Measurements from ENCODE around the gene LAMC2. TPM values are rescaled to one million over a fixed set of nuclear protein-coding genes. Genes with fewer than 3 reads are reported as not detected.

Gene LAMC2
- total RNA-seq, 1 donor, result 27.6 TPM

DNA sequence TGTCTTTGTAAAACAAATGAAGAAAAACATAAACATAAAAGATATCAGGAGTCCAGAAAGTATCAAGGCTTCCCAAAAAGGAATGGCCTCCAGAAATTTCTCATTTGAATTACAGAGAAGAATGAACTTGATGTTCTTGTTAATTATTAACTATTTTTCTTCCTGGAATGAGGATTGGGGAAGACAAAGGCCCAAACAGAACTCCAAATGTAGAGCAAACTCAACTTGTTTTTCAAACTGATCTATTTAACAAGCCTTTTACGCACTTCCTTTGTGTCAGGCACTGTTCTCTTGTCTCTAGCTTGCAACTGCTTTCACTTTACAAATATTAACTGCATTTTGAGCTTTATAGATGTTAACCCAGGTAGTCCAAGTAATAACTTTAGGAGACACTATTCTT lies 45.5 kb downstream of the LAMC2 start:
- no peak for TF ChIP-seq CTCF (IDR thresholded peaks at IDR 0.05; ENCODE audit: insufficient read depth, low read depth, low read length)
- no peak for DNase-seq (ENCODE audit: low read depth)
- H3K4me3 ChIP-seq (ENCODE audit: low read depth, low read length), result no peak overlapping the region

- no peak overlapping the region for H3K4me3 ChIP-seq (ENCODE audit: low read depth, low read length)
- DNase-seq (ENCODE audit: low read depth), result no peak
- TF ChIP-seq CTCF (IDR thresholded peaks at IDR 0.05; ENCODE audit: insufficient read depth, low read depth, low read length), result no peak
Measured at GRCh38 chr1:183233113-183233512, 47.0 kb downstream of the LAMC2 start.

GRCh38 chr1:183234660-183235476 lies 48.8 kb downstream of the LAMC2 start:
- DNase-seq (ENCODE audit: low read depth), result peak; percentile 97
- peak; percentile 80 for TF ChIP-seq CTCF (IDR thresholded peaks at IDR 0.05; ENCODE audit: insufficient read depth, low read depth, low read length)
- peak overlapping the region; percentile 55 for H3K4me3 ChIP-seq (ENCODE audit: low read depth, low read length)

DNA sequence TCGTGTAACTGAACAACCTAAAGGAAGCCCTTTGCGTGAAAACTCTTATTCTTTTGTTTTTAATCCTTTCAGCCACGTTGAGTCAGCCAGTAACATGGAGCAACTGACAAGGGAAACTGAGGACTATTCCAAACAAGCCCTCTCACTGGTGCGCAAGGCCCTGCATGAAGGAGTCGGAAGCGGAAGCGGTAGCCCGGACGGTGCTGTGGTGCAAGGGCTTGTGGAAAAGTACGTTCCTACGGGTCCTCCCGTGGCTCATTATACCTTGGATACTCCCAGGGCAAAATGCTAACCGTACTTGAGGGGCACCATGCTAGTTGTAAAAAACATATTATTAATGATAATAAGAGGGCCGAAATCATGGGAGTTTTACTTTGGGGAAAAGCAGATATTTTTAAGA lies 49.4 kb downstream of the LAMC2 start:
- DNase-seq (ENCODE audit: low read depth), result no peak

GRCh38 chr1:183236158-183236725 lies 50.2 kb downstream of the LAMC2 start:
- DNase-seq (ENCODE audit: low read depth), result no peak
- no peak for TF ChIP-seq CTCF (IDR thresholded peaks at IDR 0.05; ENCODE audit: insufficient read depth, low read depth, low read length)
- H3K4me3 ChIP-seq (ENCODE audit: low read depth, low read length), result no peak overlapping the region

More for the DNA sequence above, 49.4 kb downstream of the LAMC2 start:
- H3K4me3 ChIP-seq (ENCODE audit: low read depth, low read length), result peak overlapping the region; percentile 55
- TF ChIP-seq CTCF (IDR thresholded peaks at IDR 0.05; ENCODE audit: insufficient read depth, low read depth, low read length), result no peak

DNA sequence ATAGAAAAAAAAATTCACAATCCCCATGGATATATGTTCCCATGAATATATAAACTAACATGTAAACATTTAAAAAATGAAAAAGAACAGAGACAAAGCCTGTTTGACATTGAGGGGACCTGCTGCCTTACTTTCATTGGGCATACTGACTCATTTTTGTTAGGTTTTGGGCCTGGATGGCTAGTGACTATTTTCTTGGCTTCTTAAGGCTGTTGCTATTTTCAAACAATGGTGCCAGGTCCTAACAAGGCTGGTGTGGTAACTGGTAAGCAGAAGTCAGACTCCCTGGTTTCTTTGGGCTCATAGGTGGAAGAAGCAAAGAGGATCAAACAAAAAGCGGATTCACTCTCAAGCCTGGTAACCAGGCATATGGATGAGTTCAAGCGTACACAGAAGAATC lies 51.0 kb downstream of the LAMC2 start:
- TF ChIP-seq CTCF (IDR thresholded peaks at IDR 0.05; ENCODE audit: insufficient read depth, low read depth, low read length), result no peak
- H3K4me3 ChIP-seq (ENCODE audit: low read depth, low read length), result no peak overlapping the region
- DNase-seq (ENCODE audit: low read depth), result no peak

Data from fibroblast of villous mesenchyme (primary cell).